ENCODE measurements around the gene MFAP2.

Gene MFAP2

GRCh38 chr1:16980473-16981268, at the start of gene MFAP2:
MFAP2 (minus strand) TSS chr1:16980620; CDS start chr1:16978273, 2,347 bp downstream.
- DNase-seq (ENCODE audit: low read depth in 1 of 2, low spot score in 1 of 2): no peak

GRCh38 chr1:17030206-17030605, 49.8 kb upstream of the MFAP2 start:
- DNase-seq (ENCODE audit: low read depth in 1 of 2, low spot score in 1 of 2): no peak

GRCh38 chr1:17028662-17029188, 48.3 kb upstream of the MFAP2 start:
- DNase-seq (ENCODE audit: low read depth in 1 of 2, low spot score in 1 of 2): no peak

- no peak for DNase-seq (ENCODE audit: low read depth in 1 of 2, low spot score in 1 of 2)
Measured at GRCh38 chr1:17027900-17028299, 47.5 kb upstream of the MFAP2 start.

- no peak for DNase-seq (ENCODE audit: low read depth in 1 of 2, low spot score in 1 of 2)
Measured at GRCh38 chr1:17027403-17027802, 47.0 kb upstream of the MFAP2 start.

GRCh38 chr1:17024721-17025120, 44.3 kb upstream of the MFAP2 start:
- DNase-seq (ENCODE audit: low read depth in 1 of 2, low spot score in 1 of 2): no peak

GRCh38 chr1:17023573-17023972, 43.2 kb upstream of the MFAP2 start:
- DNase-seq (ENCODE audit: low read depth in 1 of 2, low spot score in 1 of 2): no peak

- no peak for DNase-seq (ENCODE audit: low read depth in 1 of 2, low spot score in 1 of 2)
Measured at GRCh38 chr1:17023102-17023501, 42.7 kb upstream of the MFAP2 start.

- DNase-seq (ENCODE audit: low read depth in 1 of 2, low spot score in 1 of 2): no peak
Measured at GRCh38 chr1:17021896-17022295, 41.5 kb upstream of the MFAP2 start.

GRCh38 chr1:17020502-17020901, 40.1 kb upstream of the MFAP2 start:
- no peak for DNase-seq (ENCODE audit: low read depth in 1 of 2, low spot score in 1 of 2)

GRCh38 chr1:17018849-17019248, 38.4 kb upstream of the MFAP2 start:
- no peak for DNase-seq (ENCODE audit: low read depth in 1 of 2, low spot score in 1 of 2)

GRCh38 chr1:17017435-17017834, 37.0 kb upstream of the MFAP2 start:
- DNase-seq (ENCODE audit: low read depth in 1 of 2, low spot score in 1 of 2): no peak

- DNase-seq (ENCODE audit: low read depth in 1 of 2, low spot score in 1 of 2): no peak
Measured at GRCh38 chr1:17016317-17016661, 35.9 kb upstream of the MFAP2 start.

GRCh38 chr1:17014671-17015567, 34.5 kb upstream of the MFAP2 start:
- DNase-seq (ENCODE audit: low read depth in 1 of 2, low spot score in 1 of 2): no peak

- no peak for DNase-seq (ENCODE audit: low read depth in 1 of 2, low spot score in 1 of 2)
Measured at GRCh38 chr1:17013491-17014320, 33.3 kb upstream of the MFAP2 start.

GRCh38 chr1:17012775-17013490, 32.5 kb upstream of the MFAP2 start:
- no peak for DNase-seq (ENCODE audit: low read depth in 1 of 2, low spot score in 1 of 2)

- DNase-seq (ENCODE audit: low read depth in 1 of 2, low spot score in 1 of 2): peak; percentile 62 to 75
Measured at GRCh38 chr1:17011439-17012307, 31.3 kb upstream of the MFAP2 start, which contains the start of gene ATP13A2. ATP13A2 (minus strand) TSS chr1:17011928; CDS start chr1:17011738, 190 bp downstream.

- no peak for DNase-seq (ENCODE audit: low read depth in 1 of 2, low spot score in 1 of 2)
Measured at GRCh38 chr1:17011092-17011438, 30.6 kb upstream of the MFAP2 start.

GRCh38 chr1:17009706-17010105, 29.3 kb upstream of the MFAP2 start:
- no peak for DNase-seq (ENCODE audit: low read depth in 1 of 2, low spot score in 1 of 2)
